ENCODE data around the gene PTPN23. TPM values are rescaled to one million over a fixed set of nuclear protein-coding genes. Genes with fewer than 3 reads are reported as not detected.
A peak's percentile ranks its signal among the peaks of the same experiment; 100 is the strongest.

Gene PTPN23, protein sequence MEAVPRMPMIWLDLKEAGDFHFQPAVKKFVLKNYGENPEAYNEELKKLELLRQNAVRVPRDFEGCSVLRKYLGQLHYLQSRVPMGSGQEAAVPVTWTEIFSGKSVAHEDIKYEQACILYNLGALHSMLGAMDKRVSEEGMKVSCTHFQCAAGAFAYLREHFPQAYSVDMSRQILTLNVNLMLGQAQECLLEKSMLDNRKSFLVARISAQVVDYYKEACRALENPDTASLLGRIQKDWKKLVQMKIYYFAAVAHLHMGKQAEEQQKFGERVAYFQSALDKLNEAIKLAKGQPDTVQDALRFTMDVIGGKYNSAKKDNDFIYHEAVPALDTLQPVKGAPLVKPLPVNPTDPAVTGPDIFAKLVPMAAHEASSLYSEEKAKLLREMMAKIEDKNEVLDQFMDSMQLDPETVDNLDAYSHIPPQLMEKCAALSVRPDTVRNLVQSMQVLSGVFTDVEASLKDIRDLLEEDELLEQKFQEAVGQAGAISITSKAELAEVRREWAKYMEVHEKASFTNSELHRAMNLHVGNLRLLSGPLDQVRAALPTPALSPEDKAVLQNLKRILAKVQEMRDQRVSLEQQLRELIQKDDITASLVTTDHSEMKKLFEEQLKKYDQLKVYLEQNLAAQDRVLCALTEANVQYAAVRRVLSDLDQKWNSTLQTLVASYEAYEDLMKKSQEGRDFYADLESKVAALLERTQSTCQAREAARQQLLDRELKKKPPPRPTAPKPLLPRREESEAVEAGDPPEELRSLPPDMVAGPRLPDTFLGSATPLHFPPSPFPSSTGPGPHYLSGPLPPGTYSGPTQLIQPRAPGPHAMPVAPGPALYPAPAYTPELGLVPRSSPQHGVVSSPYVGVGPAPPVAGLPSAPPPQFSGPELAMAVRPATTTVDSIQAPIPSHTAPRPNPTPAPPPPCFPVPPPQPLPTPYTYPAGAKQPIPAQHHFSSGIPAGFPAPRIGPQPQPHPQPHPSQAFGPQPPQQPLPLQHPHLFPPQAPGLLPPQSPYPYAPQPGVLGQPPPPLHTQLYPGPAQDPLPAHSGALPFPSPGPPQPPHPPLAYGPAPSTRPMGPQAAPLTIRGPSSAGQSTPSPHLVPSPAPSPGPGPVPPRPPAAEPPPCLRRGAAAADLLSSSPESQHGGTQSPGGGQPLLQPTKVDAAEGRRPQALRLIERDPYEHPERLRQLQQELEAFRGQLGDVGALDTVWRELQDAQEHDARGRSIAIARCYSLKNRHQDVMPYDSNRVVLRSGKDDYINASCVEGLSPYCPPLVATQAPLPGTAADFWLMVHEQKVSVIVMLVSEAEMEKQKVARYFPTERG (N-terminal part only)
- 7.4 and 11.9 TPM in 2 replicates for total RNA-seq
- 20.5 and 22.8 TPM in 2 replicates for polyA plus RNA-seq

DNA sequence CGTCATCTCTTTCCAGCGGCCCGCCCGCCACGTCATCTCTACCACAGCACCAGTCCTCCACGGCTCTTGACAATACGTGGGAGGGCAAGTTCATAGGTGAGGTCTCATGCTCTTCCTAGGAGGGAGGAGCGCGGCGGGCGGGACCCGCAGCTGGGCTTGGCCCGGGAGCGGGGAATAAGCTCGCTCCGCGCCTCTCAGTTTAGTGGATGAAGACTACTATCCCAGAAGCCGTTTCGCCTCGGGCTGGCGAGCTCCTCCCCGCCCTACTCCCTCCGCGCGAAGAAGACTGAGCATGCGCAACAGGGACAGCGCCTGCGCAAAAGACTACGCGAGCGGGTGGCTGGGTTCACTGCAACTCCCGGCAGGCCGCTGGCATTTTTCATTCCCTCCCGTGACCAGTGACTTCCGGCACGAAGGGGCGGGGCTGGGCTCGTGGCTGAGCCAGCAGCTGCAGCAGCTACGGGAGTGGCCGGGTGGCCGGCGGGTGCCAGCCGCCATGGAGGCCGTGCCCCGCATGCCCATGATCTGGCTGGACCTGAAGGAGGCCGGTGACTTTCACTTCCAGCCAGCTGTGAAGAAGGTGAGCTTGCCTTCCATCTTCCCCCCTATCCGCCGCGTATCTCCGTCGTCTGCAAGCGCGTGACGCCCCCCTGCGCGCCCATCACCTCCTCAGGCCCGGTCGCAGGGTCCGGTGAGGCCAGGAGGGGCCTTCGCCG, at the start of gene PTPN23:
Gene PTPN23, plus strand, starts transcription at position 421 of the 716 bp plus-strand sequence. Its CDS starts 76 bp downstream, at position 497.
- H3K79me2 ChIP-seq, result peaks cover 62% of the 10 kb centered on the region
- no peaks in the 10 kb centered on the region for H3K27me3 ChIP-seq
- WGBS (ENCODE audit: low lambda C conversion rate, missing lambda C conversion rate), result 0% methylated on average over 58 of the region's 61 CpGs

DNA sequence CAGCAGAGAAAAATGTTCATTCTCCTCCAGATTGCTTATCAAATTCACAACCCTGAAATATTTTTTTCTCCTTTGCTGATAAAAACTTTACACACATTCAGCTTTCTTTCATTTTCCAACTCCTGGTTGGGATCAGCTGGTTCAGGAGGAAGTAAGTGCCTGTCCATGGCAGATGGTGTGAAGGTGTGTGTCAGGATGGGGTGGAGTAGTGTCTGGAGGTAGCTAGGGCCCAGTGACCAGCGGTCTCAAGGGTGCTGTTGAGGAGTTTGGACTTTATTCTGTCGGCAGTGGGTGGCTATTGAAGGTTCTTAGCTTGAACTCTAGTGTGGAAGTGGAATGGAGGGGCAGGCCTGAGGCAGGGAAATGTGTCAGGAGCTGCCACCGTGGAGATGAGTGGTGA, 46.9 kb upstream of the PTPN23 start:
- H3K9me3 ChIP-seq (ENCODE audit: low read depth), result no peaks in the 10 kb centered on the region
- no peaks in the 10 kb centered on the region for H4K20me1 ChIP-seq (ENCODE audit: insufficient read depth, poor library complexity, severe bottlenecking)
- H3K9me2 ChIP-seq (replicated peaks; ENCODE audit: insufficient read depth), result no peaks in the 10 kb centered on the region
- no peak overlapping the region for H3K4me2 ChIP-seq
- no peaks in the 10 kb centered on the region for H3K79me2 ChIP-seq
- H3K4me1 ChIP-seq (ENCODE audit: insufficient read depth), result no peaks in the 10 kb centered on the region
- H3K4me3 ChIP-seq, result no peak overlapping the region
- 86% methylated on average over 3 of the region's 3 CpGs for WGBS (ENCODE audit: low lambda C conversion rate, missing lambda C conversion rate)
- TF ChIP-seq, protein P1, sequence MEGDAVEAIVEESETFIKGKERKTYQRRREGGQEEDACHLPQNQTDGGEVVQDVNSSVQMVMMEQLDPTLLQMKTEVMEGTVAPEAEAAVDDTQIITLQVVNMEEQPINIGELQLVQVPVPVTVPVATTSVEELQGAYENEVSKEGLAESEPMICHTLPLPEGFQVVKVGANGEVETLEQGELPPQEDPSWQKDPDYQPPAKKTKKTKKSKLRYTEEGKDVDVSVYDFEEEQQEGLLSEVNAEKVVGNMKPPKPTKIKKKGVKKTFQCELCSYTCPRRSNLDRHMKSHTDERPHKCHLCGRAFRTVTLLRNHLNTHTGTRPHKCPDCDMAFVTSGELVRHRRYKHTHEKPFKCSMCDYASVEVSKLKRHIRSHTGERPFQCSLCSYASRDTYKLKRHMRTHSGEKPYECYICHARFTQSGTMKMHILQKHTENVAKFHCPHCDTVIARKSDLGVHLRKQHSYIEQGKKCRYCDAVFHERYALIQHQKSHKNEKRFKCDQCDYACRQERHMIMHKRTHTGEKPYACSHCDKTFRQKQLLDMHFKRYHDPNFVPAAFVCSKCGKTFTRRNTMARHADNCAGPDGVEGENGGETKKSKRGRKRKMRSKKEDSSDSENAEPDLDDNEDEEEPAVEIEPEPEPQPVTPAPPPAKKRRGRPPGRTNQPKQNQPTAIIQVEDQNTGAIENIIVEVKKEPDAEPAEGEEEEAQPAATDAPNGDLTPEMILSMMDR (IDR thresholded peaks at IDR 0.05; ENCODE audit: poor library complexity), result no peak
- TF ChIP-seq EZH2phosphoT487 (IDR thresholded peaks at IDR 0.05; ENCODE audit: low read depth, severe bottlenecking, unreplicated experiment), result no peak
- TF ChIP-seq EZH2 (IDR thresholded peaks at IDR 0.05; ENCODE audit: borderline replicate concordance), result no peak
- DNase-seq (ENCODE audit: low spot score), result no peak
- no peak overlapping the region for H2AFZ ChIP-seq
- no peaks in the 10 kb centered on the region for H3K27me3 ChIP-seq
- H3K36me3 ChIP-seq (replicated peaks; ENCODE audit: insufficient read depth, low read depth), result no peaks in the 10 kb centered on the region
- H3K27ac ChIP-seq, result no peak overlapping the region

More for the DNA sequence above, at the start of gene PTPN23:
- Histone ChIP-seq H3K4me1 (ENCODE audit: insufficient read depth) (peaks cover 32% of the 10 kb centered on the region), H4K20me1 (ENCODE audit: insufficient read depth, poor library complexity, severe bottlenecking) (peaks cover 32% of the 10 kb centered on the region), H3K9me3 (ENCODE audit: low read depth) (no peaks in the 10 kb centered on the region), H2AFZ (peak within 1 kb of the TSS; percentile 41), H3K36me3 (replicated peaks; ENCODE audit: insufficient read depth, low read depth) (no peaks in the 10 kb centered on the region), H3K4me3 (peak within 1 kb of the TSS; percentile 65), H3K9me2 (replicated peaks; ENCODE audit: insufficient read depth) (no peaks in the 10 kb centered on the region), H3K4me2 (peak within 1 kb of the TSS; percentile 98), H3K27ac (peak within 1 kb of the TSS; percentile 98)
- peak; percentile 100 for DNase-seq (ENCODE audit: low spot score)
- TF ChIP-seq EZH2 (IDR thresholded peaks at IDR 0.05; ENCODE audit: borderline replicate concordance) (no peak), EZH2phosphoT487 (IDR thresholded peaks at IDR 0.05; ENCODE audit: low read depth, severe bottlenecking, unreplicated experiment) (no peak)
- TF ChIP-seq, protein P1 (IDR thresholded peaks at IDR 0.05; ENCODE audit: poor library complexity), result no peak

DNA sequence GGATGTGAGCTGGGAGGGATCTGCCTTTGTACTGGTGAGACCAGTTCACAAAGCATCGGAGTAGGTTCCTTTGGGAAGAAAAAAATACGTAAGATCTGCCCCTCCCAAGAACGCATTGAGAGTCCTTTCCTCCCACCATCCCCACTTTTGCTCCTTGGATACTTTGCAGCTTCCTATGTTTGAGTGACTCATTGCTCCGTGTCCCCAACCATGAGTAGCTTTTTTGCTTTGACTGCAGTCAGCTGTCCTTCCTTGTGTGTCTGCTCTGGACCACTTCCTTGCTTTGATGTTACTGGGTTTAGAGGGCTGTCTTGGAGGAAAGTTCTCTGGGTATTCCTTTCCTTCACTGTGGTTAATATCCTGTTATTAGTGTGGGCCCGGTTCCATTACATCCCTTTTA, 43.2 kb upstream of the PTPN23 start:
- H3K36me3 ChIP-seq (replicated peaks; ENCODE audit: insufficient read depth, low read depth), result no peaks in the 10 kb centered on the region

More for the DNA sequence above, 43.2 kb upstream of the PTPN23 start:
- DNase-seq (ENCODE audit: low spot score), result no peak
- Histone ChIP-seq H3K27ac (no peak overlapping the region), H3K79me2 (no peaks in the 10 kb centered on the region), H3K9me2 (replicated peaks; ENCODE audit: insufficient read depth) (no peaks in the 10 kb centered on the region), H3K4me3 (no peak overlapping the region), H3K4me2 (no peak overlapping the region), H3K4me1 (ENCODE audit: insufficient read depth) (no peaks in the 10 kb centered on the region), H3K27me3 (no peaks in the 10 kb centered on the region), H4K20me1 (ENCODE audit: insufficient read depth, poor library complexity, severe bottlenecking) (no peaks in the 10 kb centered on the region), H3K9me3 (ENCODE audit: low read depth) (no peaks in the 10 kb centered on the region), H2AFZ (no peak overlapping the region)
- TF ChIP-seq EZH2phosphoT487 (IDR thresholded peaks at IDR 0.05; ENCODE audit: low read depth, severe bottlenecking, unreplicated experiment), result no peak
- TF ChIP-seq EZH2 (IDR thresholded peaks at IDR 0.05; ENCODE audit: borderline replicate concordance), result no peak
- TF ChIP-seq, protein P1 (IDR thresholded peaks at IDR 0.05; ENCODE audit: poor library complexity), result no peak
- WGBS (ENCODE audit: low lambda C conversion rate, missing lambda C conversion rate), result 95% methylated on average over 5 of the region's 5 CpGs
